ENCODE results near the gene TRIP11.

- TF ChIP-seq, protein P1, sequence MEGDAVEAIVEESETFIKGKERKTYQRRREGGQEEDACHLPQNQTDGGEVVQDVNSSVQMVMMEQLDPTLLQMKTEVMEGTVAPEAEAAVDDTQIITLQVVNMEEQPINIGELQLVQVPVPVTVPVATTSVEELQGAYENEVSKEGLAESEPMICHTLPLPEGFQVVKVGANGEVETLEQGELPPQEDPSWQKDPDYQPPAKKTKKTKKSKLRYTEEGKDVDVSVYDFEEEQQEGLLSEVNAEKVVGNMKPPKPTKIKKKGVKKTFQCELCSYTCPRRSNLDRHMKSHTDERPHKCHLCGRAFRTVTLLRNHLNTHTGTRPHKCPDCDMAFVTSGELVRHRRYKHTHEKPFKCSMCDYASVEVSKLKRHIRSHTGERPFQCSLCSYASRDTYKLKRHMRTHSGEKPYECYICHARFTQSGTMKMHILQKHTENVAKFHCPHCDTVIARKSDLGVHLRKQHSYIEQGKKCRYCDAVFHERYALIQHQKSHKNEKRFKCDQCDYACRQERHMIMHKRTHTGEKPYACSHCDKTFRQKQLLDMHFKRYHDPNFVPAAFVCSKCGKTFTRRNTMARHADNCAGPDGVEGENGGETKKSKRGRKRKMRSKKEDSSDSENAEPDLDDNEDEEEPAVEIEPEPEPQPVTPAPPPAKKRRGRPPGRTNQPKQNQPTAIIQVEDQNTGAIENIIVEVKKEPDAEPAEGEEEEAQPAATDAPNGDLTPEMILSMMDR (IDR thresholded peaks at IDR 0.05): no peak
- TF ChIP-seq POLR2A (IDR thresholded peaks at IDR 0.05): no peak
These were observed 54.9 kb downstream of the TRIP11 start for GRCh38 chr14:91985008-91985407.

Data from esophagus squamous epithelium (tissue), 4 donors.